SK-N-SH treated with all-trans-retinoic acid at 6 μM for 48 hours (cell line): ENCODE measurements around the gene ZFP42.

Experiments
- ATAC-seq: fragments of 200-7000 bp; cut with Tn5 transposase; 3 replicates; pipeline ENCODE4 v1.9.1; 2020; ENCODE audit warnings: mild to moderate bottlenecking, moderate library complexity
- ARNTL ChIP-seq: fragments of 450-650 bp; formaldehyde crosslinking; IDR thresholded peaks from 2 replicates; pipeline ENCODE4 v1.5.0; 2020; ENCODE audit warnings: low read depth, mild to moderate bottlenecking, moderate library complexity, borderline replicate concordance
- BACH2 ChIP-seq: fragments of 250-450 bp; sonication (Bioruptor Pico); IDR thresholded peaks from 2 replicates; pipeline ENCODE4 v1.9.0; 2021; ENCODE audit warnings: mild to moderate bottlenecking, borderline replicate concordance
- CSDC2 ChIP-seq: fragments of 250-450 bp; sonication (Bioruptor Pico); IDR thresholded peaks from 2 replicates; pipeline ENCODE4 v1.5.0; 2020; ENCODE audit warnings: mild to moderate bottlenecking, moderate library complexity
- ESRRG ChIP-seq: fragments of 250-450 bp; sonication (Bioruptor Pico); IDR thresholded peaks from 2 replicates; pipeline ENCODE4 v1.6.1; 2021; ENCODE audit warnings: mild to moderate bottlenecking
- GLIS3 ChIP-seq: fragments of 250-450 bp; sonication (Bioruptor Pico); IDR thresholded peaks from 2 replicates; pipeline ENCODE4 v1.5.0; 2020; ENCODE audit warnings: mild to moderate bottlenecking, moderate library complexity
- ISL1 ChIP-seq: fragments of 250-450 bp; sonication (Bioruptor Pico); IDR thresholded peaks from 2 replicates; pipeline ENCODE4 v2.1.2; 2022; ENCODE audit warnings: mild to moderate bottlenecking, moderate library complexity
- OSR1 ChIP-seq: fragments of 250-450 bp; sonication (Bioruptor Pico); IDR thresholded peaks from 2 replicates; pipeline ENCODE4 v1.8.0; 2022; ENCODE audit warnings: moderate library complexity, mild to moderate bottlenecking, inconsistent platforms
- PPARA ChIP-seq: fragments of 250-450 bp; sonication (Bioruptor Pico); IDR thresholded peaks from 2 replicates; pipeline ENCODE4 v1.5.0; 2020; ENCODE audit warnings: mild to moderate bottlenecking, borderline replicate concordance
- RARB ChIP-seq: fragments of 250-450 bp; sonication (Bioruptor Pico); IDR thresholded peaks from 2 replicates; pipeline ENCODE4 v1.8.0; 2021; ENCODE audit warnings: mild to moderate bottlenecking, moderate library complexity
- SNAI2 ChIP-seq: fragments of 250-450 bp; sonication (Bioruptor Pico); IDR thresholded peaks from 2 replicates; pipeline ENCODE4 v1.5.0; 2020; ENCODE audit warnings: mild to moderate bottlenecking, moderate library complexity
- TCF4 ChIP-seq: fragments of 250-450 bp; sonication (Bioruptor Pico); IDR thresholded peaks from 2 replicates; pipeline ENCODE4 v1.8.0; 2021; ENCODE audit warnings: mild to moderate bottlenecking, moderate library complexity, borderline replicate concordance
- TOX ChIP-seq: fragments of 250-450 bp; sonication (Bioruptor Pico); IDR thresholded peaks from 2 replicates; pipeline ENCODE4 v1.8.0; 2021; ENCODE audit warnings: mild to moderate bottlenecking, moderate library complexity, borderline replicate concordance
- ZC3H10 ChIP-seq: fragments of 250-450 bp; sonication (Bioruptor Pico); IDR thresholded peaks from 2 replicates; pipeline ENCODE4 v1.5.1; 2021; ENCODE audit warnings: mild to moderate bottlenecking, moderate library complexity
- ZFP3 ChIP-seq: fragments of 250-450 bp; sonication (Bioruptor Pico); IDR thresholded peaks from 2 replicates; pipeline ENCODE4 v1.5.0; 2020; ENCODE audit warnings: mild to moderate bottlenecking, moderate library complexity
- ZFP30 ChIP-seq: fragments of 450-650 bp; formaldehyde crosslinking; IDR thresholded peaks from 2 replicates; pipeline ENCODE4 v1.5.0; 2022; ENCODE audit warnings: mild to moderate bottlenecking, moderate library complexity
- ZNF565 ChIP-seq: fragments of 450-650 bp; formaldehyde crosslinking; conservative IDR thresholded peaks from 2 replicates; pipeline ENCODE4 v1.5.0; 2020; ENCODE audit warnings: low read depth, mild to moderate bottlenecking, moderate library complexity
- ZNF70 ChIP-seq: fragments of 450-650 bp; formaldehyde crosslinking; IDR thresholded peaks from 2 replicates; pipeline ENCODE4 v1.5.0; 2020; ENCODE audit warnings: mild to moderate bottlenecking, moderate library complexity
- TF ChIP-seq, protein P1 (sequence below): fragments of 250-450 bp; sonication (Bioruptor Pico); IDR thresholded peaks from 2 replicates; pipeline ENCODE4 v1.5.0; 2020; ENCODE audit warnings: mild to moderate bottlenecking, moderate library complexity
- TF ChIP-seq, protein P2 (sequence below): fragments of 250-450 bp; sonication (Bioruptor Pico); IDR thresholded peaks from 2 replicates; pipeline ENCODE4 v1.8.0; 2021; ENCODE audit warnings: low read depth, mild to moderate bottlenecking, moderate library complexity, borderline replicate concordance
- TF ChIP-seq, protein P3 (sequence below): fragments of 250-450 bp; sonication (Bioruptor Pico); IDR thresholded peaks from 2 replicates; pipeline ENCODE4 v1.5.1; 2021; ENCODE audit warnings: mild to moderate bottlenecking, moderate library complexity
- TF ChIP-seq, protein P4 (sequence below): fragments of 250-450 bp; sonication (Bioruptor Pico); IDR thresholded peaks from 2 replicates; pipeline ENCODE4 v1.5.1; 2020; ENCODE audit warnings: low read depth, mild to moderate bottlenecking, moderate library complexity

Gene ZFP42

DNA sequence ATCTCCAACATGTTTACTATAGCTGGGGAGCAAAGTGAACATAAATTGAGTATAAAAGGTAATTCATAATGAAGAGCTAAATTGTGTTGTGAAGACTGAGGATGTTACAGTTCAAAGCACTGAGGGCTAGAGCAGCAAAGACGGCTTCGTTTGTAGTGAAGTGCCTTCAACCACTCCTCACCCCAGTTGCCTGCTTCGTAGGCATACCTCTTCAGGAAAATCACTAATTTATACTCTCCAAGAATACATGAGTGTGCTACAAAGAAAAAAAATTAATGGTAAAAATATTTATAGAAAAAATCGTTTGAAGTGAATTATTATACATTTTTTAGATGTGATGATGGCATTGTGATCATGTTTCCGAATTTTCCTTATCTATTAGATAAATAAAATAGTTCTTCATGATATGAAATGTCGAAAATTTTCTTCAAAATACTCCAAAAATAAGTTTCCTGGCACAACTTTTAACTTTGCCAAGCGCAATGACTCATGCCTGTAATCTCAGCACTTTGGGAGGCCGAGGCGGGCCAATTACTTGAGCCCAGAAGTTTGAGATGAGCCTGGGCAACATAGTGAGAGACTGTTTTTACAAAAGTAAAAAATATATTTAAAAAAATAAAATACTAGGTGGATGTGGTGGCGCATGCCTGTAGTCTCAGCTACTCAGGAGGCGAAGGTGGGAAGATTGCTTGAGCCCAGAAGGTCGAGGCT is 41.6 kb downstream of the ZFP42 start:
- TF ChIP-seq TOX (CRISPR knock-in tag) (no peak), ESRRG (CRISPR knock-in tag) (no peak), BACH2 (CRISPR knock-in tag) (no peak), RARB (CRISPR knock-in tag) (no peak), ZC3H10 (CRISPR knock-in tag) (no peak), ISL1 (no peak), GLIS3 (CRISPR knock-in tag) (no peak), ZFP3 (CRISPR knock-in tag) (no peak), ZFP30 (CRISPR knock-in tag) (no peak), OSR1 (CRISPR knock-in tag) (no peak), CSDC2 (CRISPR knock-in tag) (no peak), ARNTL (CRISPR knock-in tag) (no peak)
- TF ChIP-seq, protein P1, sequence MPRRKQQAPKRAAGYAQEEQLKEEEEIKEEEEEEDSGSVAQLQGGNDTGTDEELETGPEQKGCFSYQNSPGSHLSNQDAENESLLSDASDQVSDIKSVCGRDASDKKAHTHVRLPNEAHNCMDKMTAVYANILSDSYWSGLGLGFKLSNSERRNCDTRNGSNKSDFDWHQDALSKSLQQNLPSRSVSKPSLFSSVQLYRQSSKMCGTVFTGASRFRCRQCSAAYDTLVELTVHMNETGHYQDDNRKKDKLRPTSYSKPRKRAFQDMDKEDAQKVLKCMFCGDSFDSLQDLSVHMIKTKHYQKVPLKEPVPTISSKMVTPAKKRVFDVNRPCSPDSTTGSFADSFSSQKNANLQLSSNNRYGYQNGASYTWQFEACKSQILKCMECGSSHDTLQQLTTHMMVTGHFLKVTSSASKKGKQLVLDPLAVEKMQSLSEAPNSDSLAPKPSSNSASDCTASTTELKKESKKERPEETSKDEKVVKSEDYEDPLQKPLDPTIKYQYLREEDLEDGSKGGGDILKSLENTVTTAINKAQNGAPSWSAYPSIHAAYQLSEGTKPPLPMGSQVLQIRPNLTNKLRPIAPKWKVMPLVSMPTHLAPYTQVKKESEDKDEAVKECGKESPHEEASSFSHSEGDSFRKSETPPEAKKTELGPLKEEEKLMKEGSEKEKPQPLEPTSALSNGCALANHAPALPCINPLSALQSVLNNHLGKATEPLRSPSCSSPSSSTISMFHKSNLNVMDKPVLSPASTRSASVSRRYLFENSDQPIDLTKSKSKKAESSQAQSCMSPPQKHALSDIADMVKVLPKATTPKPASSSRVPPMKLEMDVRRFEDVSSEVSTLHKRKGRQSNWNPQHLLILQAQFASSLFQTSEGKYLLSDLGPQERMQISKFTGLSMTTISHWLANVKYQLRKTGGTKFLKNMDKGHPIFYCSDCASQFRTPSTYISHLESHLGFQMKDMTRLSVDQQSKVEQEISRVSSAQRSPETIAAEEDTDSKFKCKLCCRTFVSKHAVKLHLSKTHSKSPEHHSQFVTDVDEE (CRISPR knock-in tag) = no peak
- TF ChIP-seq, protein P2, sequence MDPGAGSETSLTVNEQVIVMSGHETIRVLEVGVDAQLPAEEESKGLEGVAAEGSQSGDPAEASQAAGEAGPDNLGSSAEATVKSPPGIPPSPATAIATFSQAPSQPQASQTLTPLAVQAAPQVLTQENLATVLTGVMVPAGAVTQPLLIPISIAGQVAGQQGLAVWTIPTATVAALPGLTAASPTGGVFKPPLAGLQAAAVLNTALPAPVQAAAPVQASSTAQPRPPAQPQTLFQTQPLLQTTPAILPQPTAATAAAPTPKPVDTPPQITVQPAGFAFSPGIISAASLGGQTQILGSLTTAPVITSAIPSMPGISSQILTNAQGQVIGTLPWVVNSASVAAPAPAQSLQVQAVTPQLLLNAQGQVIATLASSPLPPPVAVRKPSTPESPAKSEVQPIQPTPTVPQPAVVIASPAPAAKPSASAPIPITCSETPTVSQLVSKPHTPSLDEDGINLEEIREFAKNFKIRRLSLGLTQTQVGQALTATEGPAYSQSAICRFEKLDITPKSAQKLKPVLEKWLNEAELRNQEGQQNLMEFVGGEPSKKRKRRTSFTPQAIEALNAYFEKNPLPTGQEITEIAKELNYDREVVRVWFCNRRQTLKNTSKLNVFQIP (CRISPR knock-in tag) = no peak
- TF ChIP-seq, protein P3, sequence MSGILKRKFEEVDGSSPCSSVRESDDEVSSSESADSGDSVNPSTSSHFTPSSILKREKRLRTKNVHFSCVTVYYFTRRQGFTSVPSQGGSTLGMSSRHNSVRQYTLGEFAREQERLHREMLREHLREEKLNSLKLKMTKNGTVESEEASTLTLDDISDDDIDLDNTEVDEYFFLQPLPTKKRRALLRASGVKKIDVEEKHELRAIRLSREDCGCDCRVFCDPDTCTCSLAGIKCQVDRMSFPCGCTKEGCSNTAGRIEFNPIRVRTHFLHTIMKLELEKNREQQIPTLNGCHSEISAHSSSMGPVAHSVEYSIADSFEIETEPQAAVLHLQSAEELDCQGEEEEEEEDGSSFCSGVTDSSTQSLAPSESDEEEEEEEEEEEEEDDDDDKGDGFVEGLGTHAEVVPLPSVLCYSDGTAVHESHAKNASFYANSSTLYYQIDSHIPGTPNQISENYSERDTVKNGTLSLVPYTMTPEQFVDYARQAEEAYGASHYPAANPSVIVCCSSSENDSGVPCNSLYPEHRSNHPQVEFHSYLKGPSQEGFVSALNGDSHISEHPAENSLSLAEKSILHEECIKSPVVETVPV = no peak
- no peak for ATAC-seq

DNA sequence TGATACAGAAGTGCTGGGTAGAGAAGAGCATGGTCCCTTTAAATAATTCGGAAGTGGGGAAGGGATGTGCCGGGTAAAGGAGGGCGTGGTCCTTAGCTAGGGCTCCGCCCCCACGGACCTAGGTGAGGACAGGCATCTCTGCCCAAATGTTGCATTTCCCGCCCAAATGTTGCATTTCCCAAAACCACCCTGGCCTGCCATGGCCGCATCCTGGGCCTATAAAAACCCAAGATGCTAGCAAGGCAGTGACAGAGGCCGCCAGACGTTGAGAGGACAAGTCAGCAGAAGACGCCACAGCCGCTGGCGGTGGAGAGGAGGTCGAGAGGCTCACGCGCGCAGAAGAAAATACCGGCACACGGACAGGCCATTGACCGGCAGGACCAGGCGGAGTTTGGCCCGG is 46.1 kb downstream of the ZFP42 start:
- TF ChIP-seq ZFP3 (CRISPR knock-in tag) (no peak), ZFP30 (CRISPR knock-in tag) (no peak), ZC3H10 (CRISPR knock-in tag) (no peak), SNAI2 (CRISPR knock-in tag) (no peak), TOX (CRISPR knock-in tag) (no peak), ZNF70 (CRISPR knock-in tag) (no peak), ZNF565 (CRISPR knock-in tag) (no peak), TCF4 (CRISPR knock-in tag) (no peak), PPARA (CRISPR knock-in tag) (no peak), RARB (CRISPR knock-in tag) (no peak), ARNTL (CRISPR knock-in tag) (no peak), GLIS3 (CRISPR knock-in tag) (no peak)
- TF ChIP-seq, protein P4, sequence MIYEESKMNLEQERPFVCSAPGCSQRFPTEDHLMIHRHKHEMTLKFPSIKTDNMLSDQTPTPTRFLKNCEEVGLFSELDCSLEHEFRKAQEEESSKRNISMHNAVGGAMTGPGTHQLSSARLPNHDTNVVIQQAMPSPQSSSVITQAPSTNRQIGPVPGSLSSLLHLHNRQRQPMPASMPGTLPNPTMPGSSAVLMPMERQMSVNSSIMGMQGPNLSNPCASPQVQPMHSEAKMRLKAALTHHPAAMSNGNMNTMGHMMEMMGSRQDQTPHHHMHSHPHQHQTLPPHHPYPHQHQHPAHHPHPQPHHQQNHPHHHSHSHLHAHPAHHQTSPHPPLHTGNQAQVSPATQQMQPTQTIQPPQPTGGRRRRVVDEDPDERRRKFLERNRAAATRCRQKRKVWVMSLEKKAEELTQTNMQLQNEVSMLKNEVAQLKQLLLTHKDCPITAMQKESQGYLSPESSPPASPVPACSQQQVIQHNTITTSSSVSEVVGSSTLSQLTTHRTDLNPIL (CRISPR knock-in tag) = no peak
- TF ChIP-seq, protein P2 (CRISPR knock-in tag) = no peak
- TF ChIP-seq, protein P1 (CRISPR knock-in tag) = no peak
- ATAC-seq = no peak
